Hepatocyte (in vitro differentiated cells): ENCODE results near the gene C1QTNF8.

ENCODE experiments used
- EZH2phosphoT487 ChIP-seq: fragments of 200-600 bp; sonication (generic); IDR thresholded peaks from one replicate; pipeline ENCODE4 v1.6.1; 2018; ENCODE audit warnings: antibody characterized with exemption, mild to moderate bottlenecking, low read depth, moderate library complexity; ENCODE audit not compliant: unreplicated experiment, severe bottlenecking
- TF ChIP-seq, protein P1 (sequence below): fragments of 200-600 bp; sonication (generic); IDR thresholded peaks from 2 replicates; pipeline ENCODE4 v1.5.1; 2016; ENCODE audit warnings: antibody characterized with exemption, mild to moderate bottlenecking; ENCODE audit not compliant: poor library complexity

DNA sequence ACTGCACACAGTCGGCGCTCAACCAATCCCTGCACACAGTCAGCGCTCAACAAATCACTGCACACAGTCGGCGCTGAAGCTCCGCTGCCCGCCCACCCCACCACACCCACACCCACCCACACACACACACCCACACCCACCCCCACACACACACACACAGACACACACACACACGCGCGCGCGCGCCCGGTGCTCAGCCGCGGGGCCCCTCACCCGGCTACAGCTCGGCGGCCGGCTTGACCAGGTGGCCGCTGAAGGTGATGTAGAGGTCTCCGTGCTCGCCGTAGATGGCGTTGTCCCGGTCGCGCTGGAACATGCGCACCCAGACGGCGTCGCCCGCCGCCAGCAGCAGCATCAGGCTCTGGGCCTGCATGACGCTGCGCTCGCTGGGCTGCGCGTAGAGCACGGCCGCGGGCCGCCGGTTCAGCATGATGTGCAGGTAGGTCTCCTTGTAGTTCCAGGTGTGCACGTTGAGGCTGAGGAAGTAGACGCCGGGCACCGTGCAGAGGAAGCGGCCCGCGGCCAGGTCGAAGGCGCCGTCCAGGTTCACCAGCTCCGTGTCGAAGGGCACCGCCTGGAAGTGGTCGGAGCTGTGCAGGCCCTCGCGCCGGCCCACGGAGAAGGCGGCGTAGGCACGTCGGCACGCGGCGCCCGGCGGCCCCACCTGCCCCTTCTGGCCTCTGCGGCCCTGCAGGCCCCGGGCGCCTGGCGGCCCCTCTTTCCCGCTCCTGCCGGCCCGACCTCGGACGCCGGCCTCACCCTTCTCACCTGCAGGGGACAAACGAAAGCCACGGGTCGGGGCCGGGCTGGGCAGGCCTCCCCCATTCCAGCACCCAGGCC is 2.5 kb downstream of the C1QTNF8 start:
- TF ChIP-seq EZH2phosphoT487 = no peak
- TF ChIP-seq, protein P1, sequence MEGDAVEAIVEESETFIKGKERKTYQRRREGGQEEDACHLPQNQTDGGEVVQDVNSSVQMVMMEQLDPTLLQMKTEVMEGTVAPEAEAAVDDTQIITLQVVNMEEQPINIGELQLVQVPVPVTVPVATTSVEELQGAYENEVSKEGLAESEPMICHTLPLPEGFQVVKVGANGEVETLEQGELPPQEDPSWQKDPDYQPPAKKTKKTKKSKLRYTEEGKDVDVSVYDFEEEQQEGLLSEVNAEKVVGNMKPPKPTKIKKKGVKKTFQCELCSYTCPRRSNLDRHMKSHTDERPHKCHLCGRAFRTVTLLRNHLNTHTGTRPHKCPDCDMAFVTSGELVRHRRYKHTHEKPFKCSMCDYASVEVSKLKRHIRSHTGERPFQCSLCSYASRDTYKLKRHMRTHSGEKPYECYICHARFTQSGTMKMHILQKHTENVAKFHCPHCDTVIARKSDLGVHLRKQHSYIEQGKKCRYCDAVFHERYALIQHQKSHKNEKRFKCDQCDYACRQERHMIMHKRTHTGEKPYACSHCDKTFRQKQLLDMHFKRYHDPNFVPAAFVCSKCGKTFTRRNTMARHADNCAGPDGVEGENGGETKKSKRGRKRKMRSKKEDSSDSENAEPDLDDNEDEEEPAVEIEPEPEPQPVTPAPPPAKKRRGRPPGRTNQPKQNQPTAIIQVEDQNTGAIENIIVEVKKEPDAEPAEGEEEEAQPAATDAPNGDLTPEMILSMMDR = no peak
